IPS-18a (cell line): ENCODE measurements around the gene DUSP1.
"Not testable (repeated sequence)": the region's sequence is repeated elsewhere in the genome, so short reads cannot be mapped to it uniquely, and the experiment has no call there.

Experiments used
- H3K27ac ChIP-seq: one replicate; pipeline ENCODE4 v1.5.1; 2013; ENCODE audit warnings: low read length
- H3K27me3 ChIP-seq: one replicate; pipeline ENCODE4 v1.6.1; 2013; ENCODE audit warnings: mild to moderate bottlenecking, low read length; ENCODE audit not compliant: control insufficient read depth, insufficient read depth
- H3K36me3 ChIP-seq: one replicate; pipeline ENCODE4 v1.6.1; 2013; ENCODE audit warnings: low read depth, low read length; ENCODE audit not compliant: control insufficient read depth
- H3K4me1 ChIP-seq: one replicate; pipeline ENCODE4 v1.6.1; 2013; ENCODE audit warnings: low read depth, low read length; ENCODE audit not compliant: control insufficient read depth
- H3K4me3 ChIP-seq: one replicate; pipeline ENCODE4 v1.5.1; 2013; ENCODE audit warnings: low read length
- H3K9ac ChIP-seq: one replicate; pipeline ENCODE4 v1.6.1; 2013; ENCODE audit warnings: mild to moderate bottlenecking, low read length, moderate library complexity
- H3K9me3 ChIP-seq: one replicate; pipeline ENCODE4 v1.6.1; 2013; ENCODE audit warnings: low read depth, low read length; ENCODE audit not compliant: control insufficient read depth

The DUSP1 gene

DNA sequence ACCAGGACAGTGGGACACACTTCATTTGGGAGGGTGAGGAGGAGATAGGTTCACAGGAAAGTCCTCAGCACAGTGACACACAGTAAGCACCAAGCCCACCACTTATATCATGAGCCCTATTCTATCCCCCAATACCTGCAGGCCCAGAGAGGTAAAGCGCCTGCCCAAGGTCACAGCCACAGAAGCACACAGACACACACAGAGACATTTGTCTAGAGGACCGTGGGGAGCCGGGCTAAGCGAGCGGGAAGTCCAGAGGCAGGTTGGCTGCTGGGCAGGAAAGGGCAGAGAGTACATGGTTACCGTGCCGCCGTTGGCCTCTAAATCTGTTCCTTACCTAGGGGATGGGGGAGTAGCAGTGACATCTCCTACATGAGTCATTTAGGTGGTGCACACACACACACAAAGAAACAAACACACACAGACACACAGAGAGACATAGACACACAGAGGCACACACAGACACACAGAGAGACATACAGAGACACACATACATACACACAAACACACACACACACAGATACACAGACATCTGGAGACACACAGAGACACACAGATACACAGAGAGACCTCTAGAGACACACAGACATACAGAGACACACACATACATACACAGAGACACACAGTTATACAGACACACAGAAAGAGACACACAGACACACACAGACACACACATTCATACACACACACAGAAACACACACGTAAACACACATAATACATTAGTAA lies 15.9 kb upstream of the DUSP1 start:
- H3K27ac ChIP-seq = no peak overlapping the region
- H3K27me3 ChIP-seq = no peaks in the 10 kb centered on the region
- no peaks in the 10 kb centered on the region for H3K9me3 ChIP-seq
- no peak overlapping the region for H3K9ac ChIP-seq
- no peaks in the 10 kb centered on the region for H3K36me3 ChIP-seq
- peaks cover 7% of the 10 kb centered on the region for H3K4me1 ChIP-seq
- H3K4me3 ChIP-seq = no peak overlapping the region

DNA sequence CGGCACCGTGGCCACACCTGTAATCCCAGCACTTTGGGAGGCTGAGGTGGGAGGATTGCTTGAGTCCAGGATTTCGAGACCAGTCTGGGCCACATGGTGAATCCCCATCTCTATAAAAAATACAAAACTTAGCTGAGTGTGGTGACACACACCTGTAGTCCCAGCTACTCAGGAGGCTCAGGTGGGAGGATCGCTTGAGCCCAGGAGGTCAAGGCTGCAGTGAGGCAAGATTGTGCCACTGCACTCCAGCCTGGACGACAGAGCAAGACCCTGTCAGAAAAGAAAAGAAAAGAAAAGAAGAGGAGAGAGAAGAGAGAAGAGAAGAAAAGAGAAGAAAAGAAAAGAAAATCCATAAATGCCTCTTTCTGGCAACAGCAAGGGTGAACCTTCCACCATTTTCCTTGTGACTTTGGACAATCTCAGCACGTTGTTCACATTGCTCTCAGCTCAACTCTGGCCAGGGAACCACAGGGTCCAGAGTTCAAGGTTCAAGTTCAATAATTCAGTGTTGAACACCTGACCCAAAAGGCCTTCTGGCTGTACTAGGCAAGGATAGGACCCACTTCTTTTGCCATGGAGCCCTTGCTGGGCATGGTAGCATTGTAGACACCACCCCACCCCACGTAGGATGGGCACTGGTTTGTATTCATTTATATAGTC lies 14.6 kb upstream of the DUSP1 start:
- H3K9ac ChIP-seq = no peak overlapping the region
- no peak overlapping the region for H3K4me3 ChIP-seq
- H3K4me1 ChIP-seq = peaks cover 7% of the 10 kb centered on the region
- no peaks in the 10 kb centered on the region for H3K27me3 ChIP-seq
- no peak overlapping the region for H3K27ac ChIP-seq
- H3K9me3 ChIP-seq = no peaks in the 10 kb centered on the region
- no peaks in the 10 kb centered on the region for H3K36me3 ChIP-seq

DNA sequence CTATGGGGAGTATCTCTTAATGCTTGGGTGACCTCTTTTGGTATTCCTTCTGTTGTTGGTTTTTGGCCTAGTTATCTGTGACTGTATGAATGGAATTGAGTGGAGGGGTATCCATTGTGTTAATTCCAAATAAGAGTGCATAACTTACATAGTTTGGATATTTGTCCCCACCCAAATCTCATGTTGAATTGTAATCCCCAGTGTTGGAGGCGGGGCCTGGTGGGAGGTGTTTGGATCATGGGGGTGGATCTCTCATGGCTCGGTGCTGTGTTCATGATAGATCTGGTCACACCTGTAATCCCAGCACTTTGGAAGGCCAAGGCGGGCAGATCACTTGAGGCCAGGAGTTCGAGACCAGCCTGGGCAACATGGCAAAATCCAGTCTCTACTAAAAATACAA lies 13.2 kb upstream of the DUSP1 start:
- not testable (repeated sequence) for H3K4me1 ChIP-seq, H3K9me3 ChIP-seq, H3K36me3 ChIP-seq, H3K27ac ChIP-seq, H3K27me3 ChIP-seq, H3K9ac ChIP-seq, H3K4me3 ChIP-seq

DNA sequence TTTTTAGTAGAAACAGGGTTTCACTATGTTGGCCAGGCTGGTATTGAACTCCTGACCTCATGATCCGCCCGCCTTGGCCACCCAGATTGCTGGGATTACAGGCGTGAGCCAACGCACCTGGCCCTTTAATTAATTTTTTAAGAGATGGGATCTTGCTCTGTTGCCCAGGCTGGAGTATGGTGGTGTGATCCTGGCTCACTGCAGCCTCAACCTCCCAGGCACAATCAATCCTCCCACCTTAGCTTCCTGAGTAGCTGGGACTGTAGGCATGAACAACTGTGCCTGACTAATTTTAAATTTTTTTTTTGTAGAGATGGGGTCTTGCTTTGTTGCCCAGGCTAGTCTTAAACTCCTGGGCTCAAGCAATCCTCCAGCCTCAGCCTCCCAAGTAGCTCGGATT lies 12.3 kb upstream of the DUSP1 start:
- not testable (repeated sequence) for H3K36me3 ChIP-seq, H3K27me3 ChIP-seq, H3K9me3 ChIP-seq, H3K9ac ChIP-seq, H3K4me3 ChIP-seq, H3K4me1 ChIP-seq, H3K27ac ChIP-seq

DNA sequence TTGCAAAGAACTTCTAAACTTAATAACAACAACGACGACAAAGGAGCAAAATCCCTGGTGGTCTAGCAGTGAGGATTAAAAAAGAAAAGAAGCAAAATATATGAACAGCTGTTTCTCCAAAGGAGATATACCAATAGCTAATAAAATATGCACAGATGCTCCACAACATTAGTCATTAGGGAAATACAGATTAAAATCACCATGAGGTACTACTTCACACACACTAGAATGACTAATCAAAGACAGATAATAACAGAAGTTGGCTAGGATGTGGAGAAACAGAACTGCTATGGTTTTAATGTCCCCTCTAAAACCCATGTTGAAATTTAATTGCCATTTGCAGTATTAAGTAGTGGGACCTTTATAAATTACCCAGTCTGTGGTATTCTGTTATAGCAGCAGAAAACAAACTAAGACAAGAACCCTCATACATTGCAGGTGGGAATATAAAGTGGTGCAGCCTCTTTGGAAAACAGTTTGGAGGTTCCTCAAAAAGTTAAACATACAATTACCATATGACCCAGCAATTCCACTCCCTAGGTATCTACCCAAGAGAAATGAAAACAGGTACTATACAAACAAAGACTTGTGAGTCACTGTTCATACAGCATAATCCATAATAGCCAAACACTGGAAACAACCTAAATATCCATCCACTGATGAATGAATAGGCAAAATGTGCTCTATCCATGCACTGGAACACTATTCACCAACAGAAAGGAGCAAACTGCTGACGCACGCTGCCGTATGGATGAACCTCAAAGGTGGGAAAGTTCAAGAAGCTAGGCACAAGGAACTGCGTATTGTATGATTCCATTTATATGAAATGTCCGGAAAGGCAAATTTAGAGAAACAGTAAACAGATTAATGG lies 11.4 kb upstream of the DUSP1 start:
- Histone ChIP-seq H3K9ac (no peak overlapping the region), H3K27me3 (no peaks in the 10 kb centered on the region), H3K4me1 (no peaks in the 10 kb centered on the region), H3K9me3 (no peaks in the 10 kb centered on the region), H3K36me3 (no peaks in the 10 kb centered on the region), H3K4me3 (no peak overlapping the region), H3K27ac (no peak overlapping the region)

DNA sequence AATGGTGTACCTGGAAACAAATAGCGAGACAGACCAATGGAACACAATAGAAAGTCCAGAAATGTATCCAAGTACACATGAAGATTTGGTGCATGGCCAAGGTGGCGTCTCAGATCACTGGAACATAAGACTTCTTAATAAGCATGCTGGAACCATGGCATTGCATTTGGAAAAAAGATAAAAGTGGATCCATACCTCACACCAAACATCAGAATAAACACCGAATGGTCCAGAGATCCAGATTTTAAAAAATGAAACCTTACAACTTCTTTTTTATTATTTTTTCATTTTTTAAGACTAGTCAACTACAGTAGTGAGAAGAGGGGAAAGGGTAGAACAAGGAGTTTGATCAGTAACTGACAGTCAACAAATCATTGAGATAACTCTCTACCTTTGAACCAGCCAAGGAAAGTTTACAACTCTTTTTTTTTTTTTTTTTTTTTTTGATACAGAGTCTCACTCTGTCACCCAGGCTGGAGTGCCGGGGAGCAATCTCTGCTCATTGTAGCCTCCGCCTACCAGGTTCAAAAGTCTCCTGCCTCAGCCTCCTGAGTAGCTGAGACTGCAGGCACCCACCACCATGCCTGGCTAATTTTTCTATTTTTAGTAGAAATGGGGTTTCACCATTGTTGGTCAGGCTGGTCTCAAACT lies 8.8 kb upstream of the DUSP1 start:
- Histone ChIP-seq H3K9ac (no peak overlapping the region), H3K4me1 (no peaks in the 10 kb centered on the region), H3K9me3 (no peaks in the 10 kb centered on the region), H3K36me3 (no peaks in the 10 kb centered on the region), H3K27ac (no peak overlapping the region), H3K4me3 (no peak overlapping the region), H3K27me3 (no peaks in the 10 kb centered on the region)

DNA sequence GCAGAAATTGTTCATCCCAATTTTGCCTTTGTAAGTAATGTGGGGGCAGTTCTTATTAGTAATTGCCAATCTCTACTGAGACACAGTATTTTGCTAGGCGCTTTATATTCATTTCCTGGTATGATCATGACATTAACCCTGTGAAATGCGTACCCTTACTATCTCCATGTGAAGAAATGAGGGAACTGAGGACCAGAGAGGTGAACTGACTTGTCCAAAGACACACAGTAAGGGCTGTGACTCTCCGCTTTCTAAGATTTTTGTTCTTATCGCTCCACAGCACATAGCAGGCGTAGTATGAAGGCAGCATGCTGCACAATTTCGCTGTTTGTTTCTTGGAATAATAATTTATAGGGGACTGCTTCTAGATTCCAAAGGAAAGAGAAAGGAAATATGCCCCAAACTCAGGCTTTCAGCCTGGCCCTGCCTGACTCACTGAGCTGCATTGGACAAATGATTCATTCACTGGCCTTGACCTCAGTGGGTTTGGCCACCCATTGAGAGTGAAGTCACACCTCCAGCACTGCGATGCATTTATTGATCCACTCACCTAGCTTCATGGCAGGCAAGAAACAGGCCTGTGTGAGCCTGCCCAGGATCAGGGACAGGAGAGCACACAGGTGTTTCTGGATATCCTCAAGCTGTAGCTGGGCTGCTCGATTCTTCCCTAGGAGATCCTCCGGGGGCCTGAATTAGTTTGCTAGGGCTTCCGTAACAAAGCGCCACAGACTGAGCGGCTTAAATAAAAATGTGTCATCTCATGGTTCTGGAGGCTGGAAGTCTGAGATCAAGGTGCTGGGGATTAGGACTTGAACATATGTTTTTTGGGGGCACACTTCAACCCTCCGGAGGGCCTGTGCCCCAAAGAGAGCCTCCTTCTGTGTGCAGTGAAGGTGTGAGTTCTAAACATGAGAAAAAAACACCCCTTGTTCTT lies 7.2 kb upstream of the DUSP1 start:
- no peaks in the 10 kb centered on the region for H3K4me1 ChIP-seq
- H3K27ac ChIP-seq = no peak overlapping the region
- peaks cover 16% of the 10 kb centered on the region for H3K27me3 ChIP-seq
- no peak overlapping the region for H3K4me3 ChIP-seq
- H3K9me3 ChIP-seq = no peaks in the 10 kb centered on the region
- no peak overlapping the region for H3K9ac ChIP-seq
- H3K36me3 ChIP-seq = no peaks in the 10 kb centered on the region

DNA sequence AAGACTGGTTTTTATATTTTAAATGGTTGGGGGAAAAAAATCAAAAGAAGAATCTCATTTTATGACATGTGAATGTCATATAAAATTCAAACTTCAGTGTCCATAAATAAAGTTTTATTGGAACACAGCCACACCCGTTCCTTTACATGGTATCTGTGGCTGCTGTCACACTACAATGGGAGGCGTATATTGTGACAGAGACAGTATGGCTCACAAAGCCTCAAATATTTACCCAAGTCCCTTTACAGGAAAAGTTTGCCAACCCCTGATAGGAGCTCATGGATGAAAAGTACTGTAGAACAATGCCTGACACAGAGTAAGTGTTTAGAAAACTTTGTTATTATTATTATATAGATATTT lies 5.2 kb upstream of the DUSP1 start:
- no peaks in the 10 kb centered on the region for H3K36me3 ChIP-seq
- no peak overlapping the region for H3K9ac ChIP-seq
- H3K9me3 ChIP-seq = no peaks in the 10 kb centered on the region
- no peak overlapping the region for H3K4me3 ChIP-seq
- H3K4me1 ChIP-seq = peaks cover 6% of the 10 kb centered on the region
- no peak overlapping the region for H3K27ac ChIP-seq
- peaks cover 27% of the 10 kb centered on the region for H3K27me3 ChIP-seq

DNA sequence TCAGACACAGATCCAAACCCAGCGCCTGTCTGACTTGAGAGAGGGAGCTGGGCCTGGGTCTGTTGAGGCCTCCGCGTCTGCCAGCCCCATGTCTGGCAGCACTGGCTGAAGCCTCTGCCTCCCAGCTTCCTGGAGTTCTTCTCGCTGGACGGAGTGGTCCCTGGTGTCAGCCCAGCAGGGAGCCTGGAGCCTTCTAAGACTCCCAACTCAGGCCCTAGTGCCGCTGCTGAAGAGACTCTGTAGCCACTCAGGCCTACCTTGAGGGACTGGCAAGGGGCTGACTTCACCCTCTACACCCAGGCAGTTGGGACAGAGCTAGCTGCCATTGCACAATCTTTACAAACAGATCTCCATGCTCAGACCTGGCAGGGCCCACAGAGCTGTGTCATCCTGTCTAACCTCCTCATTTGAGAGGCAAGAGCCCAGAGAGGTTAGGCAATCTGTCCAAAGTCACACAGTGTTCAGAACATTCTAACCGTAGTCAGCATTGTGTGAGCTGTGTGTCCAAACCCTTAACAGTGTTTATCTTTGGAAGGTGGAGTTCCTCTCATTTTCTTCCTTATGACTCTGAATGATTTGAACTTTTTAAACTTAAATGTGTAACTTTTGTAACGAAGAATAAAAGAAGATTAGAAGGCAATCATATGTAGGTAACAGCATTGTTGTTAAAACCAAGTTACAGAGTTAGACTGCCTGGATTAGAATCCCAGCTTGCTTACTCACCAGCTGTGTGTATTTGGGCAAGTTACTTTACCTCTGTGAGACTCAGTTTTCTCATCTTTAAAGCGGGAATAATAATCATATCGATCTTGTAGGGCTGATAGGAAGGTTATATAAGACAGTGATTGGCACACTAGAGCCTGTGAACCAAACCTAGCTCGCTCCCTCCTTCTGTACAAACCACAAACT lies 4.6 kb upstream of the DUSP1 start:
- Histone ChIP-seq H3K4me1 (peaks cover 6% of the 10 kb centered on the region), H3K27ac (no peak overlapping the region), H3K9ac (no peak overlapping the region), H3K36me3 (no peaks in the 10 kb centered on the region), H3K9me3 (no peaks in the 10 kb centered on the region), H3K4me3 (no peak overlapping the region), H3K27me3 (peaks cover 27% of the 10 kb centered on the region)
